GM19099 (cell line): ENCODE data around the gene GRN.

ENCODE experiments used
- POLR2A ChIP-seq: IDR thresholded peaks from 3 replicates; pipeline ENCODE4 v1.6.1; 2011; ENCODE audit warnings: low read depth; ENCODE audit not compliant: insufficient read length; ENCODE audit errors: extremely low read depth

The GRN gene

GRCh38 chr17:44383861-44384260 is 38.8 kb downstream of the GRN start:
- no peak for TF ChIP-seq POLR2A

GRCh38 chr17:44384281-44384822 is 39.2 kb downstream of the GRN start:
- TF ChIP-seq POLR2A: no peak

- no peak for TF ChIP-seq POLR2A
Measured at GRCh38 chr17:44384823-44385286, 39.8 kb downstream of the GRN start.

GRCh38 chr17:44385287-44386181 is 40.4 kb downstream of the GRN start:
- TF ChIP-seq POLR2A: no peak

GRCh38 chr17:44386182-44386525 is 41.1 kb downstream of the GRN start:
- no peak for TF ChIP-seq POLR2A

- TF ChIP-seq POLR2A: no peak
Measured at GRCh38 chr17:44387804-44388203, 42.7 kb downstream of the GRN start.

- no peak for TF ChIP-seq POLR2A
Measured at GRCh38 chr17:44389281-44389680, 44.2 kb downstream of the GRN start, which contains the start of gene ITGA2B. Gene ITGA2B (minus strand): TSS chr17:44389649. CDS start chr17:44389473, 176 bp downstream.

GRCh38 chr17:44389723-44390202 is 44.7 kb downstream of the GRN start:
- TF ChIP-seq POLR2A: no peak

GRCh38 chr17:44390250-44390870 is 45.3 kb downstream of the GRN start:
- no peak for TF ChIP-seq POLR2A

GRCh38 chr17:44394833-44395232 is 49.7 kb downstream of the GRN start:
- no peak for TF ChIP-seq POLR2A

GRCh38 chr17:44396946-44397345 is 51.8 kb downstream of the GRN start:
- no peak for TF ChIP-seq POLR2A

- no peak for TF ChIP-seq POLR2A
Measured at GRCh38 chr17:44397479-44398440, 52.7 kb downstream of the GRN start.

- TF ChIP-seq POLR2A: no peak
Measured at GRCh38 chr17:44398692-44399691, 53.9 kb downstream of the GRN start.
